Stimulated activated CD4-positive, alpha-beta T cell treated with anti-CD3 and anti-CD28 coated beads, TNF-alpha, amount 100 ng/mL, for 1 hour (primary cell): Measurements from ENCODE around the gene POLR1G.

Experiments
- DNase-seq, 3 donors: peaks; one replicate each; pipeline ENCODE4 v3.0.0-alpha.2; 2020; ENCODE audit warnings: low read depth in 3 of 3, low spot score in 1 of 3

The POLR1G gene

DNA sequence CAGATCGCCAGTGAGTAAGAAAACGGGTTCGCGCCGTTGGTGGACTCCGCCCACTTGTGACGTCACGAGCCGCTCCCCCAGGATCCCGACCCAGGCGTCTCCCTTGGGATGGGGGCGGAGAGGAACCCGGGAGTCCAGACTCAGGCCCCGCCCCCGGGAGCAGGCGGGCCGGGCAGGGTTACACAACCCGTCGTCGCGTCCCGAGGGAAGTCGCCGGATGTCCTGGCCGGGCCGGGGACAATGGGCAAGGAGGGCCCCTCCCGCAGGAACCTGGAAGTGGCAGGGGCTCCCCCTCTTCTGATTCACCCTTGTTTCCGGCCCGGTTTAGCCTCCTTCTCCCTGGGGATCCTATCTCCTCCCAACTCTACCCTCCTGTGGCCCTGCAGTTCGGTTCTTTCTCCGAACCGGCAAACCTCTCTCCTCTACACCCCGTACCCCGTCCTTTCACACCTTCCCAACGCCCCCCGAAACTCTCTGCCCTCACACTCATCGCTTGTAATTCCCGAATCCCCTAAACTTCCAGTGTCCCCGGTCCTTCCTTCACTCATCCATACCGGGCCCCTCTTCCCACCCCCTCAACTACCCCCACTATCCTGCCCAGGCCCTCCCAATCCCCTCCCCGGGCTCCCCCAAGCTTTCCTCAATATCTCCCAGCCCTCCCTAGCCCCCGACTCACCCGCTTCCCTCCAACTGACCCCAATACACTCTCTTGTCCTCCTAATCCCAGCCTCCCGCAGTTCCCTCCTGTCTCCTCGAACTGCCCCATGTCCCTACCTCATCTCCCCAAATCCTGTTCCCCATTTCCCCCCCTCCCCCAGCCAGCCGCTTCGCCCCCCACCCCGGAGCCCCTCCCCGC, 37.2 kb downstream of the POLR1G start:
- no peak for DNase-seq

DNA sequence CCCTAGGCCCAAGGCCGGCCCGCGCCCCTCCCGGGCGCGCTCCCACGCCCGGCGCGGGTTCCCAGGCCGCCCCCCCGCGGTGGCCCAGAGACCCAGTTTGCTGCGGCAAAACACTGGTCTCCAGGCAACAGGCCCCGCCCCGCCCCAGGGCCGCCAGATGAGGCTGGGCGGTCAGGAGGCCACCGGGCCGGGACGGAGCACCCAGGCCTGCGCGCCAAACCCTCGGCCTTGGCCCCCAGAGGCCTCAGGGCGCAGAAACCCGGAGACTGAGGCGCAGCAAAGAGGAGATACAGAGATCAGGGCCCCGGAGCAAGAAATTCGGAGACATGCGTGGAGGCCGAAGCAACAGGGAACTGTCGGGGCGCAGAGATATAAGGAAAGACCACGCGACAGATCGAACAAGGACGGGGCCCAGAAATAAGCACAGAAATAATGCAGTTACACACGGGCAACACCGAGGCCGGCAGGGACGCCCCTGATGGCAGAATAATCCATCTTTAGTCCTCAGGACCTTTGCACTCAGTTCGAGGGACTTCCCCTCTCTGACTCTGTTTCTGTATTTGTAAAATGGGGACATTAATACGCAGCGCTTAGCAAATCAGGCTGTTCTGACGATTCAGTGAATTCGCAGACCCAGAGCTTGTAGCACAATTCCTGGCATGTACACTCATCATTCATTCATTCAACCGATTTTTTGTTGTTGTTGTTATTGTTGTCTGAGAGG, 38.0 kb downstream of the POLR1G start:
- DNase-seq = peak in 1 of 3 donors; percentile 57

DNA sequence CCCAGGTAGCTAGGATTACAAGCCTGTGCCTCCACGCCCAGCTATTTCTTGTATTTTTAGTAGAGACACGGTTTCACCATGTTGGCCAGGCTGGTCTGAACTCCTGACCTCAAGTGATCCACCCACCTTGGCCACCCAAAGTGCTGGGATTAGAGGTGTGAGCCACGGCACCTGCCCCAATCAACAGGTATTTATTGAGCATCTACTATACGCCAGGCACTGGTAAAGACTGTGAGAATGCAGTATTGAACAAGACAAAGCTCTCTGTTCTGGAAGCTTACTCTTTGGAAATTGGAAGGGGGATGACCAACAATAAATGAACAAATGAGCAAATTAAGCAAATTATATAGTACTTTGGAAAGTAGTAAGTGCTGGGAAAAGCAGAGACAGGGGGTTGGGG, 38.7 kb downstream of the POLR1G start:
- DNase-seq = no peak

DNA sequence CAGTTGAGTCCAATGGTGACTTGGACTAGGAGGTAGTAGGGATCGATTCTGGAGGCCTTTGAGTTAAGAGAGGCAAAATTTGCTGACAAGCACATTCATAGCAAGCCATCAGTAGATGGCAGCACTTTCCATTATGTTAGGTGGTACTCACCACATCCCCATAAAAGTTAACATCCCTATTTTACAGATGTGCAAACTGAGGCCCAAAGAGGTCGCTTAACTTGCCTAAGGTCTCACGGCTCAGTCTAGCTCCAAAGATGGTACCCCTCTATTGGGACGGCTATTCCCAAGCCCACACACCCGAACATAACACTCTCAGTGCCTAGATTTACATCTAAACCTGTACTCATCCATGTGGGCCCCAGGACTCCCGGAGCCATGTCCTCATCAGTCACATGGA, 39.9 kb downstream of the POLR1G start:
- no peak for DNase-seq

DNA sequence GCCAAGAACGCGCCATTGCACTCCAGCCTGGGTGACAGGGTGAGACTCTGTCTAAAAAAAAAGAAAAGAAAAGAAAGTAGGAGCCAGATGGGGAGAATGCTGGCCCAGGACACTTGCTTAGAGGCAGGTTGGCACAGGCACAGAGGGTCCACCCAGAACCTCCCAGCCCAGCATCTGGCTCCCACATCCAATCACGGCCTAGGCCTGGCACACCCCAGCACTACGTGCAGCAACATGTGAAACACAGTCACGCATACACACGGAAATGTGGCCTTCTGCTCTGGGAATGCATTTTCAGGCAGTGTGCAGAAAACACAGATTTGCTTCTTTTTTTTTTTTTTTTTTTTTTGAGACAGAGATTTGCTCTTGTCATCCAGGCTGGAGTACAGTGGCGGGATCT, 40.5 kb downstream of the POLR1G start:
- no peak for DNase-seq

DNA sequence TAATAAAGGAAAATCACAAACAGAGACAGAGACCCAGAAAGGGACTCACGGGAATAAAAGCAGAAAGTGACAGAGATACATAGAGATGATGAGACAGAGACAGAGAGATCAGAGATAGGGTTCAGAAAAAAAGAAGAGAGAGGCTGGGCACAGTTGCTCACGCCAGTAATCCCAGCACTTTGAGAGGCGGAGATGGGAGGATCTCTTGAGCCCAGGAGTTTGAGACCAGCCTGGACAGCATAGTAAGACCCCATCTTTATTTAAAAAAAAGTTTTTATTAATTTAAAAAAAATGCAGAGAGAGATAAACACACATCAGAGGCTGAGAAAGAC, 41.9 kb downstream of the POLR1G start:
- no peak for DNase-seq

DNA sequence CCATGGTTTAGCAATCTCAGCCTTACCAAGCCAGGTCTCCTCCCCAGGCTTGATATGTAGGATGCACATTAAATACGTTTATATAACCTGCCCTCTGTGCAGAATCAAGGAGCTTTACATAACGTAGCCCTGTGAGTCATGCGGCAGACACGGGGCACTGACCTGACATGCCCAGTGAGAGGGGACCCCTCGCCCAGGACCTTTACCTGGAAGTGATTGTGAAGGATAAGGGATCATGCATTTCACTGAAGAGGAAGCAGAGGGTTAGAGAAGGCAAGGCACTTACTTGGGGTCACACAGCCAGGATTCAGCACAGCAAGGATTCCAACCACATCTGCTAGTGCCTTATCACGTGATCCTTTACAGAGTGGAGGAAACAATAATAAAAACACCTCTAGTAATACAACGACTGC, 42.4 kb downstream of the POLR1G start:
- no peak for DNase-seq

DNA sequence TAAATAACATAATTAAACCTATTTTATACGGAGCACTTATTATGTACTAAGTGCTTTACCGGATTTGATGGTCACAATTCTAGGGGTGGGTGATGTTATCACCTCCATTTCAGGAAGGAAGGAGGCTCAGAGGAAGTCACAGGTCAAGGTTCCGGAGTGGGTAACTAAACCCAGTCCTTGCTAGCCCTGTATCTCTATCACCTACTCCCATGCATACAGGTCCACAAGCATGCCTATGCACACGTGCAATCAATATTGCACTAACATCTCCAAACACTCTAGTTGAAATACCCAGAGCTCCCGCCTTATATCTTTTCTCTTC, 43.5 kb downstream of the POLR1G start:
- no peak for DNase-seq

DNA sequence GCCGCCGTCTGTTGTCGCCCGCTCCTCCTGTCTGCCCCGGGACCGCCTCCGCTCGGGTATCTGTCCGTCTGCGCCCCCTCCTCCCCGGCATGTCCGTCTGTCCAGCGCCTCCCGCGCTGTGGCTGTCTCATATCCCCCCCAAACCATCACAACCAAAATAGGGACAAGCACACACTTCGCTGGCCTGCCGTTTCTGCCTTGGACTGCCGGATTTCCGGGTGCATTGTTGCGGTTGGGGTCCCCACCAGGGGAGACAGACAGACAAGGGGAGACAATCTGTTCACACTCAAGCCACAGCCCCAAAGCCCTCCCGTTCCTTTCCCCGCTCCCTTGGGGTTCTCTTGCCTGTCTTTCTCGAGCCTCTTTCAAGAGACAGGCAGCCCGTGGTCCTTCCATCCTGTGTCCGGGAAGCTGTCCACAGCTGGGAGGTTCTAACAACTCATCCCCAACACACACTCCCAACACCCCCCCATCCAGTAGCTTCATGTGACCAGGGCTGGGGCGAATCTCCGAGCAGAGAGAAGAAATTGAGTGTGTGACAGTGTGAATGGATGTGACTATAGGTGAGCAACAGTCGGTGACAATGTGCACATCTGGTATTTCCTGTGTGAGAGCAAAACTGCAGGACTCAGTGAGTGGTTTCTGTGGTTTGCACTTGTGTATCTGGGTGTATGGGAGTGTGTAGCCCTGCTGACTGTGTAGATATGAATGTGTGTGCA, 44.8 kb downstream of the POLR1G start:
- no peak for DNase-seq

DNA sequence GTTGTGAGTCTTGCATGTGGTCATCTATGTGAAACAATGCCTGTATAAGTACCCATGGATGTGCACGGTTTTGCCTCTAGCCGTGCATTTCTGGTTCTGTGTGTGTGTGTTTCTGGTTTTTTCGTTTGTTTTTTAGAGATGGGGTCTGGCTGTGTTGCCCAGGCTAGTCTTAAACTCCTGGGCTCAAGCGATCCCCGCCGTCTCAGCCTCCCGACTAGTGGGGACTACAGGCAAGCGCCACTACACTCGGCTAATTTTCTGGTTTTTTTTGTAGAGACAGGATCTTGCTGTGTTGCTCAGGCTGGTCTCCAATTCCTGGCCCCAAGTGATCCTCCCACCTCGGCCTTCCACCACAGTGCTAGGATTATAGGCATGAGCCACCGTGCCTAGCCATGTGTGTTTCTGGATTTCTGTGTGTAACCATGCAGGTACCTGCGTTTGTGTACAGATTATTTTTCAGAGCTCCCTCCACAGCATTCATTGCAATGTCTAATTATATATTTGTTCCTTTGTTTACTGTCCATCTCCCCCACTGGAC, 45.5 kb downstream of the POLR1G start:
- DNase-seq = no peak

DNA sequence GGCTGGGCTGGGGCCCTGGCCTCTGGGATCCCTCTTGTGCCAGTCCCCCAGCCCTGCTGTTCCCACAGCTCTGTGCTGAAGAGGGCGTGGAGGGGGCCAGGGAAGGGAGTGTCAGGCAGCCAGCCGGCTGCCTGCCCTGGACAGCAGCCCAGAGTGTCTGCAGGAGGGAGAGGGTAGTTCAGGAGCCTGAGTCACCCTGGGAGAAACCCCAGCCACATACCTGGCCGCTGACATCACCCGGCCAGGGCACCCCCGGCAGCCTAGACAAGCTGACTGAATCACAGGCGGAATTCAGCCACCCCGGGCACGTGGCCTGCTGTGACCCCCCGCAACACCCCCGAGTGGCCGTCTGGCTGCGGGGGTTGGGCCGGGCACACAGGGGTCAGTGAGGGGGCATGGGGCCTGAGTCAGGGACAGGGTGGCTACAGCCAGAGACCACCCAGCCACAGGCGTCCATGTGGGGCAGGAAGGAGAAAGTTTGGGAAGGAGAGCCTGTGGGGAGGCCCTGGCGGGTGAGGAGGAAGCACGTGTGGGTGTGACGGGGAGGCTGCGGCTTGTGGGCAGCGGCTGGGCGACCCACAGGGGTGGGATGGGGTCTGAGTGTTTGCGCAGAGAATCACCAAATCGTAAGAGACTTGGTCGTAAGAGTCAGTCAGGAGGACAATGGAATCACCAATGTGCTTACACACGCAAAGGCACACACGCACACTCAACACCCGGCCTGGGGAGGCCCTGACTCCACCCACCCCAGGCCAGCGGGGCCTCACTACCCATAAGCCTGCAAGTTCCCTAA, 49.5 kb downstream of the POLR1G start:
- DNase-seq = no peak

DNA sequence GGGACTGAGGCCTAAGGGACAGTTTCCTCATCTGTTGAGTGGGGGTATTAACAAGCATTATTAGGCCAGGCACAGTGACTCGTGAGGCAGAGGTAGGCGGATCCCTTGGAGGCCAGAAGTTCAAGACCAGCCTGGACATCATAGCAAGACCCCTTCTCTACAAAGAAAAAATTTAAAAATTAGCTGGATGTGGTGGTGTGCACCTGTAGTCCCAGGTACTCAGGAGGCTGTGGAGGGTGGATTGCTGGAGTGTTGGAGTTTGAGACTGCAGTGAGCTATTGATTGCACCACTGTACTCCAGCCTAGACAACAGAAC, 50.0 kb downstream of the POLR1G start:
- no peak for DNase-seq

DNA sequence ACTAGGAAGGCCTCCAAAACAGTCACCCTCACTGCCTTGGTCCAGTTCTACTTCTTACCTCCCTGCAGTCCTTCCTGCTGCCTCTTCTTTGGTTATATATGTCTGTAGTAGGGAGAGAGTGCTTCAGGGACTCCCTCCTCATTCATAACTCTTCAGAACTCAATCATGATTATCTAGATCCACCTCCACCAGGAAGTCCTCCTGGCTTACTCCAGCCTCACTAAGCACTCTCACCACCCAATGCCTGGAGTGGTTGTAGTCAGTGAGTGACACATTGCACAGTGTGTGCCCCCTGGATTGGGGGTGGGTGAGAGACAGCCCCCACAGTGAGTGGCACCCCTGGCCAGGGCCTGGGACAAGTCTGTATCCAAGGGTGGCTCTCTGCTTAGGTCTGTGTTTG, 51.3 kb downstream of the POLR1G start:
- DNase-seq = no peak
